ENCODE measurements around the gene SEC22A.

Gene SEC22A

DNA sequence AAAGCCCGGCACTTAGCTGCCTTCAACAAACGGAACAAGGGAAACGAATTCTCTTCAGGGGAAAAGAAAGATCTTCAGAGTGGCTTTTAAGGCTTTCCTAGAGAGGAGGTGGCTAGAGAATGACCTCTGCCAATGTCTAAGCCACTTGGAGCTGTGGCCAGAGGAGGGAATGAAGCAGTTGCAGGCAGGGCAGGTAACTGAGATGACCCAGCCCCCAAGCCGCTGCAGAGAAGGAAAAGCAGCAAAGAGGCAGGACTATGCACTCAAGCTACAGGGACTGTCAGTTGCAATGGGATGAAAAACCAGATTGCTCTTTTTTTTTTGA is 113.5 kb downstream of the SEC22A start:
- Mint-ChIP-seq H3K27ac (no peak overlapping the region), H3K4me1 (no peaks in the 10 kb centered on the region)

DNA sequence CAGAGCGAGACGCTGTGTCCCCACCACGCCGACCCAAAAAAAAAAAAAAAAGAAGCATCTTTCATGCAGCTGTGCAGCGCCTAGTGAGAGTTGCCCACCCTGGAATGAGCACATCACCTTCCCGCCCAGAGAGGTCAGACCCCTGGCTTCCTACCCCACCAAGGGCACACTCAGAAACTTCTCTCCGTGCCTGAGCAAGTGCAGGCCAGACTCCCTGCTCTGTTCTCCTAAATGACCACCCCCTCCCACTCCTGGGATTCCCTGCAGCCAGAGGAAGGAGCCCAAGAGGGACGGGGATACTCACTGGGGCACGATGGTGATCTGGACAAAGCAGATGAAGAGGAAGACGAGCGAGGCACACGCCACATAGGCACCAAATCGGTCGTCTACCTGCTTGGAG is 116.0 kb downstream of the SEC22A start:
- Mint-ChIP-seq H3K27me3 (peaks cover 1% of the 10 kb centered on the region), H3K27ac (no peak overlapping the region), H3K4me3 (no peak overlapping the region), H3K9me3 (no peaks in the 10 kb centered on the region), H3K36me3 (no peaks in the 10 kb centered on the region), H3K4me1 (no peaks in the 10 kb centered on the region)

More for the DNA sequence above, 113.5 kb downstream of the SEC22A start:
- Mint-ChIP-seq H3K27me3 (peaks cover 1% of the 10 kb centered on the region), H3K9me3 (no peaks in the 10 kb centered on the region), H3K4me3 (no peak overlapping the region), H3K36me3 (no peaks in the 10 kb centered on the region)

DNA sequence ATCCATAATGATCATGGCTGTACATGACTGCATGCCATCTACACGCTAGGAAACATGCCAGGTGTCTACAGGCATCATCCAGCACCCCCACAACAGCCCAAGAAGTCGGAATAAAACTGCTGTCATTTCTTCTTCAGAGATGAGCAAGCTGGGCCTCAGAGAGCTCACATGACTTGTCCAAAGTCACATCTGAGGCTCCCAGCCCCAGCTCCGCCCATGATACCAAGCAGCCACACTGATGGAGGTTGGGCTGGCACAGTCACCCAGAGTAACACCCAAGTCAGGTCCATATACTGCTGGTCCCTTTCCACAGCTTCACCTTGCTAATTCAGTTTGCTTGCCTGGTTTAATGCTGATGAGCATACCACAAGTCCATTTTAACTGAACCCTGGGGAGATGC is 116.6 kb downstream of the SEC22A start:
- Mint-ChIP-seq H3K36me3 (no peaks in the 10 kb centered on the region), H3K27me3 (peaks cover 1% of the 10 kb centered on the region), H3K27ac (no peak overlapping the region), H3K4me1 (no peaks in the 10 kb centered on the region), H3K9me3 (no peaks in the 10 kb centered on the region), H3K4me3 (no peak overlapping the region)

DNA sequence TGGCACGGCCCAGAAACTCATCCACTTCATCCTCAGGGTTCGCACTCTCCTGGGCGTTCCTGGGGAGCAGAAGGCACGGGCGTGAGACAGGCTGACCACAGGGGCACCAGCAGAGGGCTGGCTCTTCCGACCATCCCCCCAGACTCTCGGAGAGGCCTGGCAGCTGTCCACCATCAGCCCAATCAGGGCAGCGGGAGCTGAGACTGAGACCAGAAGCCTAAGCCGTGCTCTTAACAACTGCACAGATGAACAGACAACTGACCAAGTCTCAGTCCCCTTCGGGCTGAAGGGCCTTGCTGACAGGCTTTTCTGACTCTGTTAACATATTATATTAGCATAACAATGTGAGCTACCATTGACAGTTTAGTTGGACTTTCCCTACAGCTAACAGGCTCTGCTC is 118.0 kb downstream of the SEC22A start:
- H3K9me3 Mint-ChIP-seq: no peaks in the 10 kb centered on the region
- H3K4me3 Mint-ChIP-seq: no peak overlapping the region
- no peaks in the 10 kb centered on the region for H3K4me1 Mint-ChIP-seq
- no peaks in the 10 kb centered on the region for H3K36me3 Mint-ChIP-seq
- H3K27ac Mint-ChIP-seq: no peak overlapping the region
- H3K27me3 Mint-ChIP-seq: peaks cover 1% of the 10 kb centered on the region

DNA sequence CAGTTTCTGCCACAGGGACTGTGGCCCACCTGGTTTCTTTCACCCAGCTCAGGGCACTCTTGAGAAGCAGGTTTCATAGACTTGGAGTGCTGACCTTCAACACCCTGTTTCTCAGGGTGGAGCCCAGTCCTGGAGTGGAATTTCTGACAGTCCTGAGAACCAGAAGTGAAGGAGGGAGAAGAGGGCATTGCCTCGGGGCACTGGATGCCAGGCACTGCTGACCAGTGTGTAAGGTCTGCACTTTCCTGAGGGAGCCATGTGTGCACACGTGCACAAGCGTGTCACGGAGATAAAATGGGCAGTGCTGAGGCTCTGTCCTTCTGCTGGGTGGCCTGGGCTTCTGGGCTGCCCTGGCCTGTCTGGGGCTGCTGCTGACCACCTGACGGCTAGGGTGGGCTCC is 118.5 kb downstream of the SEC22A start:
- Mint-ChIP-seq H3K9me3 (no peaks in the 10 kb centered on the region), H3K27ac (no peak overlapping the region), H3K4me1 (no peaks in the 10 kb centered on the region), H3K27me3 (peaks cover 1% of the 10 kb centered on the region), H3K36me3 (no peaks in the 10 kb centered on the region), H3K4me3 (no peak overlapping the region)

DNA sequence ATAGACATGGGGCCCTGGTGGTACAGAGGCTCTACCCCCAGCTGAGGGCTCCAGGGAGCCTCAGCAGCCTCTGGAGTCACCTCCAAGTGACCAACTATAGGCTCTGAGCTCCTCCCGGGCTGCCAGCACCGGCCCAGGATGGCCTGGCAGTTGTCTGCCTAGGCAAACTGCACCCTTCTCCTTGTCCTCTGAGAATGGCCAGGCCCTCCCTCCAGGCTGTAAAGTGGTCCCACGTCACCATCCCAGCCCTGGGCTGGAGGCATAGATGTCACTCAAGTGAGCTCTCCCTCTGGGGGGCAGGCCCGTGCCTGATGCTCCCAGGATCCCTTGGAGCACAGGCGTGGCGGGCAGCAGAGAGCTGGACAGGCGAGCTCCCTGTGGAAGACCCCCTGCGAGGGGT is 120.1 kb downstream of the SEC22A start:
- no peaks in the 10 kb centered on the region for H3K27me3 Mint-ChIP-seq

DNA sequence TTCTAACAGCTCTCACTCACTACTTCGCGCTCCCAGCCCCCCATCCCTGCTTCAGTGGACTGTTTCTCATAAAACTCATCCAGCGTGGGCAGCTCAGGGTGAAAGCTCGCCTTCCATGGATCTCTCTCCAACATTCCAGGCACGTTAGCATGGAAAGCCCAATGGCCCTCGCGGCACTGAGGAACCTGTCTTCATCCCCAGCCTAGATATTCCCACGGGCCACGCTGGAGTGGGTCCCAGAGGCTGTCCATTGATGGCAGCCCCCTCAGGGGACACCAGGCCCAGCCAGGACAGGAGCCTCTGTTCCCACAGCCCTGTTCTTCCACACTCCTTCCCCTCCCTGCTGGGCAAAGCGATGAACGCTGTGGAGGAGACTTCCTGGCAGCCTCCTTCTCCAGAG is 121.1 kb downstream of the SEC22A start:
- Mint-ChIP-seq H3K27me3 (no peaks in the 10 kb centered on the region), H3K36me3 (no peaks in the 10 kb centered on the region), H3K27ac (no peak overlapping the region), H3K9me3 (no peaks in the 10 kb centered on the region), H3K4me3 (no peak overlapping the region), H3K4me1 (no peaks in the 10 kb centered on the region)

More for the DNA sequence above, 120.1 kb downstream of the SEC22A start:
- Mint-ChIP-seq H3K36me3 (no peaks in the 10 kb centered on the region), H3K4me1 (no peaks in the 10 kb centered on the region), H3K4me3 (no peak overlapping the region), H3K9me3 (no peaks in the 10 kb centered on the region), H3K27ac (no peak overlapping the region)

Measured in activated naive CD4-positive, alpha-beta T cell treated with anti-CD3 and anti-CD28 coated beads, Interleukin-2, amount 50 U/mL, for 24 hours (primary cell).